ENCODE measurements around the gene CMTM6. TPM values are rescaled to one million over a fixed set of nuclear protein-coding genes. Genes with fewer than 3 reads are reported as not detected.

The CMTM6 gene
- total RNA-seq, 6 donors from 2014 or later, result 16.8 to 86.0 (median 61.3) TPM

- DNase-seq, result no peak
- Histone ChIP-seq H3K4me1 (peaks cover 22 to 25% (median 23%) of the 10 kb centered on the region in 4 donors), H3K4me3 (no peak overlapping the region), H3K9me3 (no peaks in the 10 kb centered on the region), H3K36me3 (no peaks in the 10 kb centered on the region), H3K27me3 (no peaks in the 10 kb centered on the region), H3K27ac (no peak overlapping the region)
- ATAC-seq (ENCODE audit: low FRiP score in 2 of 2), result no peak
- 88 to 97% methylated on average over 3 of the region's 3 CpGs for WGBS, 2 donors
- TF ChIP-seq EP300 (IDR thresholded peaks at IDR 0.05) (no peak), POLR2AphosphoS5 (IDR thresholded peaks at IDR 0.05) (no peak), POLR2A (IDR thresholded peaks at IDR 0.05) (no peak), CTCF (IDR thresholded peaks at IDR 0.05) (no peak)
Measured at GRCh38 chr3:32431481-32431880, 71.2 kb downstream of the CMTM6 start.

Small RNA genes within 50 kb of the gene (small RNA-seq; reads per million reads assigned to genes)
- 0 to 0.57 (median 0) reads per million in 4 donors for gene MIR548AY

Other genes with a start within 250 kb of the CMTM6 start
- 100 to 1,000 TPM in 1 of 6 donors, 10 to 100 TPM in 5; 39.4 to 103 (median 49.7) TPM for gene CMTM7, start 111.0 kb downstream of the CMTM6 start, total RNA-seq
- gene DYNC1LI1, start 68.0 kb upstream of the CMTM6 start, total RNA-seq, result 10 to 100 TPM; 16.8 to 42.0 (median 33.8) TPM
- gene CNOT10, start 182.3 kb upstream of the CMTM6 start, total RNA-seq, result 10 to 100 TPM; 19.1 to 47.1 (median 29.6) TPM

All from upper lobe of left lung (tissue), 6 donors.